Esophagus squamous epithelium (tissue), 4 donors: ENCODE measurements around the gene MAGOH.

Experiments used
- POLR2A ChIP-seq, 4 donors: fragments of 450-650 bp; IDR thresholded peaks; one replicate each; pipeline ENCODE4 v1.6.1; 2017; ENCODE audit warnings: antibody characterized with exemption in 4 of 4, mild to moderate bottlenecking in 4 of 4, moderate library complexity in 3 of 4
- TF ChIP-seq, protein P1 (sequence below), 6 experiments: fragments of 450-650 bp in 4 of 6; fragments of 200-600 bp in 2 of 6; sonication (generic) in 2 of 6; IDR thresholded peaks; one replicate each; pipeline ENCODE4 v1.5.1; 2016 to 2019; ENCODE audit warnings: antibody characterized with exemption in 6 of 6, mild to moderate bottlenecking in 4 of 6, moderate library complexity in 4 of 6

DNA sequence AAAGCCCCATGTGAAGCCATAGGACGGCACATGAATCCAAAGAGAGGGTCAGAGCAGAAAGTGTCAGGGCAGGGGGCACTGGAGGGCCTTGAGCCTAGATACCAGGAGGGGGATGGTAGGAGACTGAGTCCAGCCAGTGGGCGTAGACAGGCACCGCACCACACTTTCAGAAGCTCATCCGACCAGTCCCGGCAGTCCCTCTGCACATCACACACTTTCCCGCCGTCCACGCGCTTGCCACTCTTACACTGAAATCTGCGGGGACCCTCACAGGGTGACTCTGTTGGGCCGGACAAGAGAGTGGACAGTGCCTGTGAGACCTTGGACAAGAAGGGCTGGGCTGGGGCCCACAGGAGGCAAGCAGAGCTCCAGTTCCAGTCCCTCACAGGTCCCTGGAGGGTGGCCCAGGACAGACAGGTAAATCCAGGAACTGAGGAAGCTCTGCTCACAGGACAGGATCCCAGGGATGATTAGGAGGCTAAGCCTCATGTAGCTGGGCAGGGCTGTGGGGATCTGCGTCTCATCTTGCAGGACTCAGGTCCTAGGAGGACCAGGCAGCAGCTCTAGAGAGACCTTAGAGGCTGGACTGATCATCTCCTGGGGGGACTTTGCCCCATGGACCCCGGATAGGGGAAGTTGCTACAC lies 36.3 kb upstream of the MAGOH start:
- TF ChIP-seq POLR2A (IDR thresholded peaks at IDR 0.05): no peak
- TF ChIP-seq, protein P1, sequence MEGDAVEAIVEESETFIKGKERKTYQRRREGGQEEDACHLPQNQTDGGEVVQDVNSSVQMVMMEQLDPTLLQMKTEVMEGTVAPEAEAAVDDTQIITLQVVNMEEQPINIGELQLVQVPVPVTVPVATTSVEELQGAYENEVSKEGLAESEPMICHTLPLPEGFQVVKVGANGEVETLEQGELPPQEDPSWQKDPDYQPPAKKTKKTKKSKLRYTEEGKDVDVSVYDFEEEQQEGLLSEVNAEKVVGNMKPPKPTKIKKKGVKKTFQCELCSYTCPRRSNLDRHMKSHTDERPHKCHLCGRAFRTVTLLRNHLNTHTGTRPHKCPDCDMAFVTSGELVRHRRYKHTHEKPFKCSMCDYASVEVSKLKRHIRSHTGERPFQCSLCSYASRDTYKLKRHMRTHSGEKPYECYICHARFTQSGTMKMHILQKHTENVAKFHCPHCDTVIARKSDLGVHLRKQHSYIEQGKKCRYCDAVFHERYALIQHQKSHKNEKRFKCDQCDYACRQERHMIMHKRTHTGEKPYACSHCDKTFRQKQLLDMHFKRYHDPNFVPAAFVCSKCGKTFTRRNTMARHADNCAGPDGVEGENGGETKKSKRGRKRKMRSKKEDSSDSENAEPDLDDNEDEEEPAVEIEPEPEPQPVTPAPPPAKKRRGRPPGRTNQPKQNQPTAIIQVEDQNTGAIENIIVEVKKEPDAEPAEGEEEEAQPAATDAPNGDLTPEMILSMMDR (IDR thresholded peaks at IDR 0.05): no peak
